K562 (cell line): ENCODE measurements around the gene EEA1. TPM values are rescaled to one million over a fixed set of nuclear protein-coding genes. Genes with fewer than 3 reads are reported as not detected.

ENCODE experiments used
- ATF7 ChIP-seq: fragments of 450-650 bp; IDR thresholded peaks from 2 replicates; pipeline ENCODE4 v1.7.1; 2014; ENCODE audit warnings: mild to moderate bottlenecking, moderate library complexity
- CEBPG ChIP-seq, 3 experiments: fragments of 200-800 bp in 1 of 3; sonication (Bioruptor generic) in 1 of 3; sonication (generic) in 1 of 3; formaldehyde crosslinking in 1 of 3; IDR thresholded peaks in 2 of 3; conservative IDR thresholded peaks in 1 of 3; 2 replicates each; pipeline versions ENCODE4 v1.6.1 to v1.8.0; 2016 to 2022; ENCODE audit warnings: missing compliant biosample characterization in 2 of 3, missing genetic modification characterization in 2 of 3, mild to moderate bottlenecking in 1 of 3, missing genetic modification reagents in 1 of 3
- CHD7 ChIP-seq: fragments of 200-600 bp; sonication (generic); IDR thresholded peaks from one replicate; pipeline ENCODE4 v1.6.1; 2012; ENCODE audit warnings: mild to moderate bottlenecking, low read depth, low read length, inconsistent platforms
- EP300 ChIP-seq: IDR thresholded peaks from 2 replicates; pipeline ENCODE4 v1.6.1; 2012; ENCODE audit warnings: low read length, improper control_type of control experiment
- GTF2A2 ChIP-seq: IDR thresholded peaks from 2 replicates; pipeline ENCODE4 v1.6.1; 2016; ENCODE audit warnings: mild to moderate bottlenecking, missing genetic modification characterization, missing compliant biosample characterization
- JUND ChIP-seq, 2 experiments: IDR thresholded peaks; 2 replicates in 1 of 2; 3 replicates in 1 of 2; pipeline ENCODE4 v1.6.1; 2011; ENCODE audit warnings: borderline replicate concordance in 2 of 2, low read depth in 2 of 2, low read length in 2 of 2, improper control_type of control experiment in 1 of 2, missing biosample characterization in 1 of 2, missing genetic modification characterization in 1 of 2, missing genetic modification reagents in 1 of 2
- NFE2L1 ChIP-seq: fragments of 450-650 bp; IDR thresholded peaks from 2 replicates; pipeline ENCODE4 v1.6.1; 2016; ENCODE audit warnings: missing genetic modification characterization, low read depth, mild to moderate bottlenecking, missing compliant biosample characterization, moderate library complexity, borderline replicate concordance
- NR2C2 ChIP-seq, 2 experiments: fragments of 200-800 bp in 1 of 2; sonication (Bioruptor generic) in 1 of 2; sonication (generic) in 1 of 2; formaldehyde crosslinking in 1 of 2; IDR thresholded peaks; 2 replicates each; pipeline versions ENCODE4 v1.6.1 to v1.8.0; 2016 to 2022; ENCODE audit warnings: mild to moderate bottlenecking in 1 of 2, missing compliant biosample characterization in 1 of 2, missing genetic modification characterization in 1 of 2, missing genetic modification reagents in 1 of 2
- POLR2H ChIP-seq: IDR thresholded peaks from 2 replicates; pipeline ENCODE4 v1.6.1; 2016; ENCODE audit warnings: missing genetic modification characterization, low read depth, mild to moderate bottlenecking, control low read depth, missing compliant biosample characterization, moderate library complexity
- ZNF175 ChIP-seq: fragments of 200-800 bp; sonication (Bioruptor generic); IDR thresholded peaks from 2 replicates; pipeline ENCODE4 v1.6.1; 2016; ENCODE audit warnings: low read depth, mild to moderate bottlenecking, missing genetic modification characterization, missing compliant biosample characterization
- ZNF589 ChIP-seq: fragments of 200-800 bp; sonication (Bioruptor generic); IDR thresholded peaks from 2 replicates; pipeline ENCODE4 v1.6.1; 2016; ENCODE audit warnings: low read depth, missing genetic modification characterization, missing compliant biosample characterization
- polyA plus RNA-seq, 8 experiments: library from polyadenylated mRNA; depleted of rRNA in 4 of 8; stranded (reverse) in 5 of 8; unstranded in 3 of 8; fragments of >200 nt; fragmentation: Nextera tagmentation in 2 of 8; fragmentation: Illumina TruSeq in 1 of 8; extraction: Ambion mirVana in 2 of 8; extraction: Trizol in 1 of 8; gene quantifications; 2 replicates each; pipeline versions ENCODE4 v1.2.1 to v1.2.3, GENCODE V29; 2011 to 2014; ENCODE audit warnings: inconsistent platforms in 1 of 8, missing spikeins in 1 of 8
- total RNA-seq, 7 experiments: library from RNA; depleted of rRNA in 6 of 7; stranded (reverse); fragments of >200 nt in 6 of 7; fragmentation: Illumina TruSeq in 2 of 7; extraction: Trizol in 2 of 7; gene quantifications; 2 replicates each; pipeline versions ENCODE4 v1.2.1 to v1.2.3, GENCODE V29; 2011 to 2021; ENCODE audit warnings: low replicate concordance in 1 of 7
- TF ChIP-seq, protein P1 (sequence below): fragments of 250-450 bp; sonication (Bioruptor Pico); IDR thresholded peaks from 2 replicates; pipeline ENCODE4 v1.8.0; 2022; ENCODE audit warnings: inconsistent platforms

The EEA1 gene
- total and polyA plus RNA-seq, 9 of the 15 experiments (the other 6 are each of a cell fraction or from before 2014, with no cell fraction given) = 3.5 to 17.1 (median 7.5) TPM

GRCh38 chr12:92844151-92844763, 84.8 kb downstream of the EEA1 start (continued):
- TF ChIP-seq NR2C2 (CRISPR knock-in tag; IDR thresholded peaks at IDR 0.05) = no peak
- TF ChIP-seq NR2C2 (tag; IDR thresholded peaks at IDR 0.05) = peak; percentile 51
- TF ChIP-seq POLR2H = peak; percentile 63
- TF ChIP-seq CHD7 = no peak
- peak; percentile 72 for TF ChIP-seq CEBPG (CRISPR knock-in tag; IDR thresholded peaks at IDR 0.05)
- peak; percentile 85 to 98 for TF ChIP-seq CEBPG (tag; conservative IDR thresholded peaks at IDR 0.05 in 1 of 2, IDR thresholded peaks at IDR 0.05 in 1 of 2)
- TF ChIP-seq JUND (IDR thresholded peaks at IDR 0.05; ENCODE audit: borderline replicate concordance, low read depth, low read length) = peak; percentile 58; the same call in 1 of the 2 replicates
- TF ChIP-seq JUND (tag; IDR thresholded peaks at IDR 0.05; ENCODE audit: borderline replicate concordance, low read depth, low read length) = no peak
- peak; percentile 56; the same call in 1 of the 2 replicates for TF ChIP-seq EP300
- TF ChIP-seq GTF2A2 (tag) = no peak; the same call in 1 of the 2 replicates
- peak; percentile 75 for TF ChIP-seq ATF7
- TF ChIP-seq ZNF589 (CRISPR knock-in tag) = peak; percentile 52; the same call in 1 of the 2 replicates
- TF ChIP-seq ZNF175 (CRISPR knock-in tag) = 0 out of 2 replicates have a peak, but pooled peaks have one; percentile 52
- TF ChIP-seq, protein P1, sequence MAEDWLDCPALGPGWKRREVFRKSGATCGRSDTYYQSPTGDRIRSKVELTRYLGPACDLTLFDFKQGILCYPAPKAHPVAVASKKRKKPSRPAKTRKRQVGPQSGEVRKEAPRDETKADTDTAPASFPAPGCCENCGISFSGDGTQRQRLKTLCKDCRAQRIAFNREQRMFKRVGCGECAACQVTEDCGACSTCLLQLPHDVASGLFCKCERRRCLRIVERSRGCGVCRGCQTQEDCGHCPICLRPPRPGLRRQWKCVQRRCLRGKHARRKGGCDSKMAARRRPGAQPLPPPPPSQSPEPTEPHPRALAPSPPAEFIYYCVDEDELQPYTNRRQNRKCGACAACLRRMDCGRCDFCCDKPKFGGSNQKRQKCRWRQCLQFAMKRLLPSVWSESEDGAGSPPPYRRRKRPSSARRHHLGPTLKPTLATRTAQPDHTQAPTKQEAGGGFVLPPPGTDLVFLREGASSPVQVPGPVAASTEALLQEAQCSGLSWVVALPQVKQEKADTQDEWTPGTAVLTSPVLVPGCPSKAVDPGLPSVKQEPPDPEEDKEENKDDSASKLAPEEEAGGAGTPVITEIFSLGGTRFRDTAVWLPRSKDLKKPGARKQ (CRISPR knock-in tag) = no peak
- no peak; the same call in 1 of the 2 replicates for TF ChIP-seq NFE2L1 (tag)
